ENCODE measurements around the gene HOXC12.

Gene HOXC12

DNA sequence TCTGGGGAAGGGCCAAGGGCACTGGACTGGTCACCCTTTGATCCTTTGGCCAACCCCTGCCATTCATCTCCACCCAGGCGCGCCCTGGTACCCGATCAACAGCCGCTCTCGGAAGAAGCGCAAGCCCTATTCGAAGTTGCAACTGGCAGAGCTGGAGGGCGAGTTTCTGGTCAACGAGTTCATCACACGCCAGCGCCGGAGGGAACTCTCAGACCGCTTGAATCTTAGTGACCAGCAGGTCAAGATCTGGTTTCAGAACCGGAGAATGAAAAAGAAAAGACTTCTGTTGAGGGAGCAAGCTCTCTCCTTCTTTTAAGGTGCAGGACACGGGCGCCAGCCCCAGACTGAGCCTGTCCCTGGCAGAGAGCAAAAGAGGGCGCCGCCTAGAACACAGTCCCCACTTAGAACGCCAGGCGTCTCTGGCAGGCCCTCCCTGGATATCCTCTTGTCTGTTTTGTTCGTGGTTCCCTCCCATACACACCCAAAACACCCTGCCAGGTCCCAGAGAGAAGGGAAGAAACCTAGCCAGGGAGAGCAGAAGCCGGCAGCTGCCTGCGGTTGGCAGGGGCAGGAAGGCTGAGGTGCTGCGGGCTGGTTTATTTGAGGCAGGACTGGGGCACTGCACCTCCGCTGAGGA lies 1.7 kb downstream of the HOXC12 start:
- no peak for DNase-seq (ENCODE audit: low spot score)

DNA sequence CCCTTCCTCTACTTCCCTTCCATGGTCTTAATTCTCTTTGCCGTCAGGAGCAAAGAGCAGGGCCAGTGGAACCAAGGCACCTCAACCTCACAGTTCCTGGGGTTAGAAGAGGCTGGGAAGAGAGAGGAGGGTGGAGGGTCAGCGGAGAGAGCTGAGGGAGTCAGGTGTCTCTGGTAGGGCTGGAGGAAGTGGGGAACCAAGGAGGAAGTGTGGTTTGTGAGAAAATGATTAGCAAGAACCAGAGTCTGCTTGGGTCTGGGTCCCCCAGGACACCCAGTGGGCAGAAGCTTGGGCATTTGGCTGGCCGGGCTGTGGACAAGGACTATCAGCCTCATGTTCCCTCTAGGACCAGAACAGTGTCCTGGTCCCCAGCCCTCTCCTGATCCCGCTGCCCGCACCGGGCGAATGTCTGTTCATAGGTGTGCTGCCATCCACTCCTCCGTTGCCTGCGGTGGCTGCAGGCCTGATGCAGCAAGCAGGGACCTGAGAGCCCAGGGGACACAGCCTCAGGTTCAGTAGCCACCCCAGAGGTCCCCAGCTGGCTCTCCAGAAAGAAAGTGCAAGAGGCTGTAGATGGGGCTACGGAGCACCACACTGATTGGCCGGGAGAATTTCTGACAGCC lies 2.3 kb downstream of the HOXC12 start:
- no peak for DNase-seq (ENCODE audit: low spot score)

DNA sequence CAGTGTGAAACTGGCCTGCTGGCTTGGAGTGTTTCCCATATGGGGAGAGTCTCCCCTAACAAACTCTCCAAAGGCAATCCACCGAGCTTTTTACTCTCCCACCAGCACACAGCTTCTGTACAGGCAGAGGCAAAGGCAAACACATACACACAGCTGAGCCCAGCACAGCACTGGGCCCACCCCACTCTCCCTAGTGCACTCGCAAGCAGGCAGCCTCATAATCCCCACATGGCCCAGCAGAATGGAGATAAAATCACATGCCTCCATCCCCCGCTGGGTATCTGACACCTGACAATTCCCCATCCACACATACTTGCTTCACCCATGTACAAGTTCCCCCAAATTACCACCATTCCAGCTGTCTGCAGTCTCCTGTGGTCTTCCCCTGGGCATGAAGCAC lies 3.4 kb downstream of the HOXC12 start:
- no peak for DNase-seq (ENCODE audit: low spot score)

DNA sequence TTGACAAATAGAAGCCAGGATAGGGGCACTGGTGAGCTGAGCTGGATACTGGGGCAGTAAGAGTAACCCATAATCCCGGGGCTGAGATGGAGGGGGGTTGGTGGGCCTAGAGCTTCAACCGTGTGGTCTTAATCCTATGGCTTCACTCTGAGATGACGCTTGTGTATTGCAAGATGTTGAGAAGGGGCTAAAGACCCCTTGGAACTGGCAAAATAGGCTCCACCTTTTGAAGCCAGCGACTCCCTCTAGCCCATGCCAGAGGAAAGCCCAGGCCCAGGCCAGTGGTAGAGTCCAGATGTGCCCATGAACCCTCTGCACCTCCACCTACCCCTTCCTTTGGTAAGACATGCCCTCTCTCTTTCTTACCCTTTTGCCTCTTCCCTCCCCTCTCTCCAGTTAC lies 4.6 kb downstream of the HOXC12 start:
- no peak for DNase-seq (ENCODE audit: low spot score)

DNA sequence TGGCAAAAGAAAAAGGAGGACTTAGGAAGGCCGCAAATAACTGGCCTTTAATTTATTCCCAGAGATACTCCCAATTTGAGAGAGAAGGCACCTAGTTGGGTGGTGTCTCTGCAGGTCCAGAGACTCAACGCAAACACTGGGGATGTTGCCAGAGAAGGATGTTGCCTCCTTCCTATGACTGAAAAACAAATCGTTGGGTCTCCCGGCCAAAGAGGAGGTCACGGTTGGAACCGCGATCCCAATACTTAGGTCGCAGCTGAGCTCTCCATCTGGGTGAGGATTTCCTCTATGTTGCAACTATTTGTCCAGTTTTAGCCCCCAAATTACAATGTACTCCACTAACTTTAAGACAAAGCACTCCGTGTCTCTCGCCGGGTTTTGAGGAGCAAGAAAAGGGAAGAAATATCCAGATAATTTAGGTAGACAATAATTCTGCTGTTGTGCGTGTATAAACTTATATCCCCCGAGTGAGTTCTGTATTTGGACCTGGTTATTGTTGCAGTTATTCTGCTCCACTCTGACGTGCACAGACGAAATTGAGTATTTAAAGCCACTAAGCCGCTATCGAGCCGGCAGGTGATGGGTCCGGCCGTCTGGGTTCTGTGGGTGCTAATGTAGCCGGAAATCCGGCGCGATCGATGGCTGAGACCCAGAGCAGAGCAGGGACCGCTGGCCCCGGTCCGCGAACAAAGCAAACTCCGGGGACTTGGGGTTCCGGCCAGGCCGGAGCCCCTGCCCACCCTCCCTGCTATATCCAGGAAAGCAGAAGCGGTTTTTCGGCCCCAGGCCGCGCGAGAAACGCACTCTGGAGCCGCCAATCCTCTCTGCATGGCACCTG lies 5.7 kb downstream of the HOXC12 start:
- DNase-seq (ENCODE audit: low spot score) = no peak

DNA sequence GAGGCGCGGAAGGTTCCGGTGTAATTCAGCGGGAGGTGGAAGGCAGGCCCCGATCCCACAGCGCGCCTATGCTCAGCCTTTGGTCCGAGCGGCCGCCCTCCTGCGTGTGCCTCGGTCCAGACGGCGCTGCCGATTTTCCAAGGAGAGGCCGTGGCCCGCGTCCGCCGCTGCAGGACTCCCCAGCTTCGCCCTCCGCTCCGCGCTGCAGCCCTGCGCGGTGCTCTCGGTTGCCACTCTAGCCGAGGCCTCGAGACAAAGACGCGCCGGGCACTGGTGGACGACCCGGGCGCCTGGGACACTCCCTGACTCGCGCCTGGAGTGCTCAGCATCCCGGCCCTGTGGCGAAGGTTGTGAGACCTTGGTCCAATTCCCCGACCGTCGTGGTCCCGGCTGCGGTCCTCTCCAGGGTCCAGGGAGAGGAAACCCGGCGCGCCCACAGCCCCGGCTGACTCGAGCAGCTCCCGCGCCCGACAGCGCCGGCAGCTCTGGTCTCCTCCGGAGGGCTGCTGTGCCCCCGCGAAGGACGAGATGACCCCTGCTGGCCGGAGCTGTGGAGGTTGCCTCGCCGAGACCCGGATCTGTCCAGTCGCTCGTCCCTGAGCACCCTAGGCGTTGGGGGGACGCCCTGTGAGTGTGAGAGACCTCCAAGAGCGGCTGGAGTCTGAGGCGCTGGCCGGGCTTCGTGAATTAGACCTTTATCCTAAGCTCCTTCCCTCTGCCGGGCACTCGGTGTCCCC lies 6.5 kb downstream of the HOXC12 start:
- no peak for DNase-seq (ENCODE audit: low spot score)

DNA sequence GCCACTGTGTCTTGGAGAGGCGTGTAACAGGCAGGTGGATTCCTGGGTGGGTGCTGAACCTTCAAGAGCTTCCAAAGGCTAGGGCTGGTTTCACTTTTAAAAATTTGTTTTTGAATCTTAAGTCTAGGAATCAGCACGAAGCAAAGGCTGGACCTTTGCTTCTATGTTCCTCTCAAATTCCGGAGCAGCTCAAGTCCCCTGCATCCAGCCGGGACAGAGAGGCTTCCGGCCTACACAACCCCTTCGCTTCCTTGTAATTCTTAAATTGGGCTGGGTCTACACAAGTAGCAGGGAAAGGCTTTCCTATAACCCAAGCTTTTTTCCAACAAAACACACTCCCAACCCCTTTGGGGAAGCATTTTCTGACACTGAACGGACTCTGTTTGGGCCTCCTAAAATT lies 8.3 kb downstream of the HOXC12 start:
- DNase-seq (ENCODE audit: low spot score) = no peak

DNA sequence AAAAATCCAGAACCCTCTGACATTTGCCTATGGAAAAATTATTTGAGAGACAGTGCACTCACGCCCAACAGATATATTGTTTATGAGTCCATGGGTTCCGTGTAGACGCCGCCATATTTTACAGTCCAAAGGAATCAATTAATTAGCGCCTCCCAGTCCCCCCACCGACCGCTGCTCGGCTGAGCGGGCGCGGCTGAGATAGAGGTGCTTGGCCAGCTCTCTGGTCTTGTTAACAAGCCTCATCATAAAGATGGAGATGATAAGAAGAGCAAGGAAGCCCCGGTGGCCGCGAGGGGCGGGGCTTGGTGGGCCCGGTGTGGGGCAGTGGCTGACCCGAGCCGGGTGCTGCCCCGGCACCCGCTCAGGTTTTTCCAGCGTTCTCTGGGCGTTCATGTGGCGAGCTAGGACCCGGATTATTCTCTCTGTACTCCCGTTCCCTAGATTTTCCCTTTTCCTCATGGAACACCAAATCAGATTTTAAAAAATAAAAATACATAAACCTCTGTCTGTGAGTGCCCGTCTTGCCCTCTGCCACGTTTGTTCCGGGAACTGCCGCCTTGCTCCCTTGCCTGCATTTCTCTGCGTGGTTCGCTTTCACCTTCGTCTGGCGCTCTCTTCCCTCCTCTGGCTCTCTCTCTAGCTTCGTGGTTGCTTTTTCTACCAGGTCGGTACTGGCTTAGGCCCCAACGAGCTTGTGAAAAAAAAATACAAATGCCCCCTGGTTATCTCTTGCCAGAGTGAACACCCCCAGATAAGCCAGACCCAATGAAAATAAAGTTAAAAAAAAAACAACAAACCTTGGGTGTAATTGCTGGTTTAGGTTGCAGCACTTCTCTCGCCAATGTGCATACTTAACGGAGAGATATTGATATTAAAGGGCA lies 9.0 kb downstream of the HOXC12 start:
- no peak for DNase-seq (ENCODE audit: low spot score)

DNA sequence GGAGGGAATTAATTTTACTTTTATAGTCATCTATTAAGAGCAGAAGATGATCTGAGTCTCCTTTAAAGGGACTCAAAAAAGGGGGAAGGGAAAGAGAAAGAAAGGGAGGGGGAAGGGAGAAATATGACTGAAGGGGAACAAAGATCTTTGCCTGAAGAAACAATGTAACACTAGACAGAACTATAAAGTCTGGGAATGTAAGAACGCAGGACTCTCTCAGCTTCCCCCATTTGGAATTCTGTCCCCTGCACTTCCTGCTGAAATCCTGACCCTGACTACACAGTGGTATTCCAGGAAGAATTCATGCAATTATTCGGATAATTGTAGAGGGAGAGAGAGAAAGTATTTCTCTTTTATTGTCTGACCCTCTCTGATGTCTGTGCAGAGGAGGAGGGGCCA lies 9.6 kb downstream of the HOXC12 start:
- DNase-seq (ENCODE audit: low spot score) = no peak

DNA sequence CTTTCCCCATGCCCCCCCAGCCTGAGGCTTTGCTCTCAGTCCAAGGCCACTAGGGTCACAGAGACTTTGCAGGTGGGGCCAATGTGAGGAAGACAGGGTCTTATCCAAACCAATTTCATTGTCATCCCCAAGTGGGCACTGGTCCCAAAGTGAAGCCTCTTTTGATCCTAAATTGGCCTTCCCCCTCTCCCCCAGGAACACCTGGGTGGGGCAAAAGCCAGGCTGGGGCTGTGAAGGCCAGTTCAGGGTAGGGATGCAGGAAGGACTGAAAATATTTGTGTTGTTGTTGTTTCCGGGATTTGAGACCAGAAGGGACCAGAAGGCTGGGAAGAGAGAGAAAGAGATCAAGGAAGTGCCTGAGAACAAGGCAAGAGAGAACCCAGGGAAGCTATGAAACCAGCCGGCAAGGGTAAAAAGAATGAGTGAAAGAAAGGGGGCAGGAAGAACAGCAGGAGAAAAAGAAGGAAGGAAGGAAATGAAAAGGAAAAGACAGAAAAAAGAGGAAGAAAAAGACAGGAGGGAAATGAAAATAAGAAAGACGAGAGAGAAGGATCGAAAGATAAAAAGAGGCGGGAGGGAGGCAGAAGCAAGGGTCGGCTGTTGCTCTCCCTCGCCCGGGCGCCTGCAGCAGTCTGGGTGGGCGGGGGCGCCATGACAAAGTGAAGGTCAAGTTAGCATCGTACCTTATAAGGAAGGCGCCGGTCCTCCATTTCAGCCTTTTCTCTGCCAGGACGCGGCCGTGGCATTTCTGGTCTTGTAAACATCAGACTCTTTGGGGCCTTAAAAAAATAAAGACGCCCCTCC lies 10.8 kb downstream of the HOXC12 start:
- DNase-seq (ENCODE audit: low spot score) = peak; percentile 43

DNA sequence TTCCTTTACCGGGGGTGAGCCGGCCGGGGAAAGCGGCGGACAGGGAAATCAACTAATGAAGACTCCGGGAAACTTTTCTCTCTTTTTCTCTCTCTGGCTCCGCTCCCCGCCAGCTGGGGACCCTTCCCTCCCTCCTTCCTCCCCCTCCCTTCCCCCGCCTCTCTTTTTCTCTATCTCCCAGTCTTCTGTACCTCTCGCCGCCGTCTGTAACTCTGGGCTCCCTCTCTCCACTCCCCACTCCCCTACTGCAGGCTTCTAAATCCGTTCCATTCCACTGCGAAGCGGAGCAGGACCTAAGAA lies 11.3 kb downstream of the HOXC12 start:
- no peak for DNase-seq (ENCODE audit: low spot score)

DNA sequence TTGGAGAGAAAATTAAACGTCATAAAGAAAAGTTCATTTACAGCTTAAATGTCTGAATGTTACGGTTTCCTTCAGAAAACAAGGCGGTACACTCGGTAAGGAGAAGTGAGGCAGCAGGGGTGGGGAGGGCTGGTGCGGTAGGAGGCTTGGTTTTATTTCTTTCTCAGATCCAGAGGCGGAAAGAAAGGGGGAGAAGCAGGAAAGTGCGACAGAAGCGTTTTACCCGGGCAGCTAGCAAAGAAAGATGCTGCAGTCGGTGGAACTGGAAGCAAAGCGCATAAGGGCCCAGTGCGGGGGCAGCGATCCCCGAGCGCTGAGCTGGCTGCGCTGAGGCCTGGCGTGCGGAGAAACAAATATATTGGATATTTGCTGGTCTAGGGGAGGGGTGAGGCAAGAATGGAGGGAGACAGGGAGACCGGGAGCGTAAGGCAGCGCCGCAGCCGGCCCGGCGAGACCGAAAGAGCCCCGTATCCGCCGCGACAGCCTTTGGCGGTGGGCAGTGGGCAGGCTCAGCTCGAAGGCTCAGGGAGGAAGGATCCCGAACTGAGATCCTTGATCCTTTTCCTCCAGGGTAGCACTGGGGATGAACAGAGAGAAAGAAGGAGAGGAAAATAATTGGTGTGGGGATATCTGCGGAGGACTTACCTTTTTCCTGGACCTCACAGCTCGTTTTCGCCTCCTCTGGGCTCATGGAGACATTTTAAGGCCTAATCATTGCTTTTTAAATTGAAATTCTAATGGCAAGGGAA lies 11.9 kb downstream of the HOXC12 start:
- no peak for DNase-seq (ENCODE audit: low spot score)

DNA sequence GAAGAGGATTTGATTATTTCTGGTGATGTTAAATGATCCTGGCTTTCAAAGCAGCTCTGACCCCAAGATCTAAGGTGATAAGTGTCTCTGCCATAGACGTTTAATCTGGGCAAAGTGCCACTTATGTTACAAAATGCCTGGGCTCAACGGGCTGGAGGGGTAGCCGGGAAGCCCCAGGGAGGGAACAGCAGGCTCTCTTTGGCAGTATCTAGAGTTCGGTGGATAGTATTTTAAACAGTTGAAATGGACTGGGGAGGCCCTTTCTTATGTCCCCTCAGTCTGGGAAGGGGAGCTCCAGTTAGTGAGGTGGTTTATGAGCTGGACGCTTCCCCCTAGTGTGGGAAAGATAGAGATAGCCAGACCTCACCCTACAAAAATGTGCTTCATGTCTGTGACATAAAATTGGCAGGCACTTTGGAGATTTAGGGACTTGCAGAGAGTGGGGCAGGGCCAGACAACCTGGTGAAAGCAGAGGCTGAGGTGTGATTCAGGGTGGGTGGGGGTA lies 12.8 kb downstream of the HOXC12 start:
- DNase-seq (ENCODE audit: low spot score) = no peak

DNA sequence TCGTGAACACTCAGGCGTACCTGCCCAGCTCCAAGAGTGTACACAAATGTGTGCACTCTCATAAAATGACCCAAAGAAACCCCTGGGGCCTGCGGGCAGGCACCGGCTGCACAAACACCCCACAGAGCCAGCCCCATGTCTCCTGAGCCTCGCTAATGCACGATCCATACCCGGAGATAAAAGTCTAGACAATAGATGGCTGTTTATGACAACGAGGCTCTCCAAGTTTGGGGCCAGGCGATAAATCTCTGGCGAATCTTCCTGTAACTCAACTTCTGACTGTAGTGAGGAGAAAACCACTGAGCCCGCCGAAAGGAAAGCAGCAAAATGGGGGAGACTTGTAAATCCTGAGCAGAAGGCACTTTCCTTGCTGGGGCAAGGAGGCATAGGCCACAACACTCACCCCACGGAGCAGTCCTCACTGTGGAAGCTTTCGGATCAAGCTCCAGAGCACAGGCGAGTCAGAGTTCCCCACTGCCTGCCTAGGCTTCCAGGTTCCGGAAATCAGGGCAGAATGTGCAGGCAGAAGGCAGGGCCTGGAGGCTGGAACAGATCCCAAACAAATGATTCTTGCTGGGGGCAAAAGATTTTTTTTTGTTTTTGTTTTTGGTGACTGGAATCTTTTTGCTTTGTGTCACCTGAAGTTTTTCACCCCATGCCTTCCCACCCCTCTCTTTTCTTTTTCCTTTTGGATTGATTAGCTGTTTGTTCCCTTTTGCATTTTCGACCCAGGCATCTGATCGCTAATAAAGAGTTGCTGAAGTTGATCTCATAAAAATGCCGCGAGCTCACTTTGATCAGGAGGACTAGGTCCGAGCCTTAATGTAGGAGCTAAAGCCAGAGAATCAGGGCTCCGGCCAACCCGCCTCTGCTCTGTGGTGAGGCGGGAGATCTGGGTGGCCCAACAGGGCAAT lies 13.8 kb downstream of the HOXC12 start:
- DNase-seq (ENCODE audit: low spot score) = no peak

DNA sequence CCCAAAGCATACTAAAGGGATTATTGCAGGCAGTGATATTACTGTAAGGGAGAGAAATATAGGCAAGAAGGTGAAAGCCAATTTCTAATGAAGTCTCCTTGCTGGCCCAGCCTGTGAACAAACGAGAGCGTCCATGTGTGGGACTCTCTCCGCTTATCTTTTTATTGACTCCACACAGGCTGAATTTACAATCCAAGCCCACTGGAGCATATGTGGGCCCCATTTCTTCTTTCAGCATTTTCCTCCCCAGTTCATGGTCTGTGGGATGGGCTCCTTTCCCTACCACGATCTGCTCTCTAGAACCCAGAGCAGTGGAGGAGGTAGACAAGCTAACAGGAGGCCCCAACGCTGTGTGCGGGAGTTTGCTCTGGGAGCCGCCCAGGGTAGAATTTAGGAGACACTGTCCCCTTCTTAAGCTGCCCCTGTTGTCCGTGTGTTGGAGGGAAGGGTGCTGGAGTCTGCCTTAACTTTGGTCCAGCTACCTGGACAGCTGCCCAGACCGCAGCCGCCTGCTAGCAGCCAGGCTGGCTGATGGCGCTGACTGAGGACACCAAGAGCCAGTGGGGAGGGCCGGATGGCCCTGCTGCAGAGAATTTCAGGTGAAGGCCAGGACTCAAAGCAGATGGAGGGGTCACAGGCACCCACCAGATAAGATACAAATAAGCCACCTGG lies 15.0 kb downstream of the HOXC12 start:
- no peak for DNase-seq (ENCODE audit: low spot score)

DNA sequence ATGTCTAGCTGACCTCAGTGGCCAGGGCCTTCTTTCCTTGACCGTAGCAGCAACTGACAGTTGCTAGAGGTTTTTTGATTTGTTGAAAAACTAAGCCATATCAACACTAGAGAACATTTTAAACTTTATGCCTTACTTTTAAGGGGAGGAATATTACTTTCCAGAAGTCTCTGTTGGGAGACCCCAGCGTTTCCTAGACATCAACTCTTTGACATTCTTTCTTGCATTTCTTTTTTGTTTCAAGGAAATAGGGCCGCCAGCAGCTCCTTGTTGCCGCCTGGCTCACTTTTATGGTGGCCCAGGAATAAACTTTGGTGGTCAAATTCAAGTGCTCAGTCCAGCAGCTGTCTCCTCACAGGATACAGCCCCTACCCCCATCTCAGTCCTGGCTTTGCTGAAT lies 15.7 kb downstream of the HOXC12 start:
- DNase-seq (ENCODE audit: low spot score) = no peak

DNA sequence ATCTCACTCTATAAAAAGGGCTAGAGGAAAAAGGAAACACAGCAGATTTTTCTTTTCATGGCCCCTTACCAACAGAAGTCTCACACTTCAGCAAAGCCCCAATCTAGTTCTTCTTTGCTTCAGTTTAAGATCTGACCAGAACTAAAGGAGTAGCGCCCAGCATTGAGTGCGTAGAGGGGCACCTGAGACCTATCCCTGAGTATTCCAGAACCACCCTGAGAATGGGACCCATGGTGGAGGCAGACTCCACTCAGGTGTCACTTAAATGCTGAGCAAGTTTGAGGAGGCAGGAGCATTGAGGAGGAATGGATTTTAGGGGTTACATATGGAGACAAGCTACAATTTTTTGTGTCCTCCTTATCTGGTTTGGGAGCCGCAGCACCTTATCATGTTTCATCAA lies 16.4 kb downstream of the HOXC12 start:
- DNase-seq (ENCODE audit: low spot score) = no peak

DNA sequence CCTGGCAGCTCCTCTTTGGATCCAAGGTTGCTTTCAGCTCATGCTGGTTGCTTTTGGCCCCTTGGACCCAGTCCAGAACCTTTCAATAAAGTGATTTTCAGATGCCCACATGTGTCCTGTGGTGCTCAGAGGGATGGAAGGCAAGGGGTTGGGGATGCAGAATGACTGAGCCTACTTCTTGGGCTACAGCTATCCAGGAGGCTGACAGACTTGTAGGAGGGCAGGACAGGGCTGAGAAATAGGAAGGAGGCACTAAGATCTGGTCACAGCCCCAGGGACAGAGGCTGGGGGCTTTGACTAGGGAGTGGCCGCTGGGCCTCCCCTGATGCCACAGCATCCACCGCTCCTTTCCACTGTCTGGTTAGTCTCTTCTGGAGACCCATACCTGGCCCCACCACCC lies 17.0 kb downstream of the HOXC12 start:
- DNase-seq (ENCODE audit: low spot score) = no peak
